Chondrocyte (in vitro differentiated cells): ENCODE results near the gene KIFAP3. TPM values are rescaled to one million over a fixed set of nuclear protein-coding genes. Genes with fewer than 3 reads are reported as not detected.

Experiments used
- DNase-seq: peaks from one replicate; pipeline ENCODE4 v3.0.0; 2021; ENCODE audit warnings: mixed read lengths, low spot score
- H3K27ac Mint-ChIP-seq: one replicate; pipeline ENCODE4 v1.8.0; 2021; ENCODE audit warnings: mild to moderate bottlenecking, moderate library complexity, mixed read lengths; ENCODE audit not compliant: unreplicated experiment
- H3K27me3 Mint-ChIP-seq: 2 replicates; pipeline ENCODE4 v1.8.0; 2021; ENCODE audit warnings: low read depth, mixed read lengths
- H3K36me3 Mint-ChIP-seq: 2 replicates; pipeline ENCODE4 v1.8.0; 2021; ENCODE audit warnings: low read depth, mixed read lengths
- H3K4me1 Mint-ChIP-seq: 2 replicates; pipeline ENCODE4 v1.8.0; 2021; ENCODE audit warnings: low read depth, mild to moderate bottlenecking, mixed read lengths
- H3K4me3 Mint-ChIP-seq: one replicate; pipeline ENCODE4 v1.8.0; 2021; ENCODE audit warnings: mild to moderate bottlenecking, moderate library complexity, mixed read lengths; ENCODE audit not compliant: unreplicated experiment
- H3K9me3 Mint-ChIP-seq: 2 replicates; pipeline ENCODE4 v1.8.0; 2021; ENCODE audit warnings: low read depth, mixed read lengths
- total RNA-seq: library from RNA; stranded (reverse); gene quantifications from 3 replicates; pipeline ENCODE4 v1.2.1, GENCODE V29; 2021
- TF ChIP-seq, protein P1 (sequence below): fragments of 200-600 bp; sonication (generic); IDR thresholded peaks from 2 replicates; pipeline ENCODE4 v1.5.0; 2021; ENCODE audit warnings: antibody characterized with exemption, mild to moderate bottlenecking, moderate library complexity

KIFAP3 gene
- total RNA-seq, 1 donor from 2014 or later = 25.5 TPM

DNA sequence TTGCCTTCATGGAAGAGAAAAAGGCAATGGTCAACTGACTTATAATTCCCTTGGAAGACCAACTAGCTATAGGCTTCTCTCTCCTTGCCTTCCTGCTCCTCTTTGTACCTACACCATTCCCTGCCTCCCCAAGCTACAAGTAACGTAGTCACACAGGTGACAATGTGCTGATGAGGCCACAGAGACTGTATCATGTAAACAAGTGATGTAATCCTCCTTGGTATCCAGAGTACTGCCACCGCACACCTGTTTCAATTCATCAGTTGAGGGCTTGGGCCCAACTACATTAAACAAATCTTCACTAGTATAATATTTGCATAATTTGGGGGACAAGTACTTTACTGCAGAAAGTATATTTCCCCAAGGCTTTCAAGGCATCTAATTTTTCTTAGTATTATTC lies 104.4 kb downstream of the KIFAP3 start:
- no peak for DNase-seq
- Mint-ChIP-seq H3K9me3 (no peaks in the 10 kb centered on the region), H3K36me3 (peaks cover 4% of the 10 kb centered on the region), H3K4me3 (no peak overlapping the region), H3K27ac (no peak overlapping the region), H3K27me3 (no peaks in the 10 kb centered on the region), H3K4me1 (peaks cover 5% of the 10 kb centered on the region)
- TF ChIP-seq, protein P1, sequence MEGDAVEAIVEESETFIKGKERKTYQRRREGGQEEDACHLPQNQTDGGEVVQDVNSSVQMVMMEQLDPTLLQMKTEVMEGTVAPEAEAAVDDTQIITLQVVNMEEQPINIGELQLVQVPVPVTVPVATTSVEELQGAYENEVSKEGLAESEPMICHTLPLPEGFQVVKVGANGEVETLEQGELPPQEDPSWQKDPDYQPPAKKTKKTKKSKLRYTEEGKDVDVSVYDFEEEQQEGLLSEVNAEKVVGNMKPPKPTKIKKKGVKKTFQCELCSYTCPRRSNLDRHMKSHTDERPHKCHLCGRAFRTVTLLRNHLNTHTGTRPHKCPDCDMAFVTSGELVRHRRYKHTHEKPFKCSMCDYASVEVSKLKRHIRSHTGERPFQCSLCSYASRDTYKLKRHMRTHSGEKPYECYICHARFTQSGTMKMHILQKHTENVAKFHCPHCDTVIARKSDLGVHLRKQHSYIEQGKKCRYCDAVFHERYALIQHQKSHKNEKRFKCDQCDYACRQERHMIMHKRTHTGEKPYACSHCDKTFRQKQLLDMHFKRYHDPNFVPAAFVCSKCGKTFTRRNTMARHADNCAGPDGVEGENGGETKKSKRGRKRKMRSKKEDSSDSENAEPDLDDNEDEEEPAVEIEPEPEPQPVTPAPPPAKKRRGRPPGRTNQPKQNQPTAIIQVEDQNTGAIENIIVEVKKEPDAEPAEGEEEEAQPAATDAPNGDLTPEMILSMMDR = no peak

DNA sequence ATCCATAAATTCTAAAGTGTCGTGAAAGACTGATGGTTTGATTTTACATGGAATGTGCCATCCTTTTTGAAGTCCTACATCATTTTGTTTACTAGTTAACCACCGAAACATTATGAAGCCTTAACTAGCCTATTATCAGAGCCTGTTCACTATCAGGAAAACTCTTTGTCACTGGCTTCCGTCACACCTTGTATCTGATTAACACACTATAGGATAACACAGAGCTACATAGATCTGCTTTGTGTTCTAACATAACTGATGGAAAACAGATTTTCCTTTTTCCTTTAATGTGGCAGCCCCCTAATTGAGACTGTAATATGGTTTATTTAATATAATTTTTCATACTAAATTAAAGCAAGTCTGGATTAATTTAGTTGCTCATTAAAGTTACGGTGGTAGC lies 106.3 kb downstream of the KIFAP3 start:
- Mint-ChIP-seq H3K36me3 (peaks cover 4% of the 10 kb centered on the region), H3K4me1 (peaks cover 5% of the 10 kb centered on the region), H3K9me3 (no peaks in the 10 kb centered on the region), H3K4me3 (no peak overlapping the region), H3K27ac (no peak overlapping the region), H3K27me3 (no peaks in the 10 kb centered on the region)
- TF ChIP-seq, protein P1 = no peak
- DNase-seq = no peak

DNA sequence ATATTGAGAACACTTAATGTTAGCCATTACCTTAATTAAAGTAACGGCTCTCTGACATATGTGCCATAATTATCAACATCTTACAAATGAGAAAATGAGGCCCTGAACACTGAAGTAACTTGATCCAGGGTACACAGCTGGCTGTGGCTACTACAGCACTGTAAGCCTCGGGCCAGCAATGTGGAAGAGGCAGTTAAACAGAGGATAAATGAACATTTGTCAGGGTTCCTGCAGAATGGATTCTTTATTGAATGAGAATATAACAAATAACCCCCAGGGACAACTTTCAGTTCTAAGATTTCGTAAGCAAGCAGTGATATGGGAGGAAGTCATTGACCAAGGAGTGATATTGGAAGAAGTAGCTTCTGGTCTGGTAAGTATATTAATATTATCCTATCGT lies 110.3 kb downstream of the KIFAP3 start:
- Mint-ChIP-seq H3K9me3 (no peaks in the 10 kb centered on the region), H3K27ac (no peak overlapping the region), H3K4me3 (no peak overlapping the region), H3K4me1 (peaks cover 5% of the 10 kb centered on the region), H3K36me3 (peaks cover 9% of the 10 kb centered on the region), H3K27me3 (no peaks in the 10 kb centered on the region)
- TF ChIP-seq, protein P1 = no peak
- no peak for DNase-seq

DNA sequence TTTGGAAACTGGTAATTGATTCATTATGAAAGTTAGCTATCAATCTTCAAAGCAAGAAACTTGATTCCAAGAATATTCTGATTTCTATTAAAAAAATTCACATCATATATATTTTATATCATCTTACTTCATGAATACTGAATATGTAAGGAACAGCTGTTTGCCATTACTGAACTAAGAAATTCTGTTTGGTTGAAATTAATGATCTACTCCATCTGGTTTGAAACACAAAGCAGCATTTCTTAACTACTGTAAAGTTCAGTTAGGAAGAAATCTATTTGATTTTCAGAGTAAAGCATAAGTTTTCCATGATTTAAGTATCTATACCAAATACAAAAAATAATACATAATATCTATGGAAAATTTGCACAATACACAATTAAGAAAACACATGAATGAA lies 114.8 kb downstream of the KIFAP3 start:
- no peak overlapping the region for H3K27ac Mint-ChIP-seq
- TF ChIP-seq, protein P1 = no peak
- no peaks in the 10 kb centered on the region for H3K4me1 Mint-ChIP-seq
- DNase-seq = no peak
- no peaks in the 10 kb centered on the region for H3K27me3 Mint-ChIP-seq
- no peaks in the 10 kb centered on the region for H3K9me3 Mint-ChIP-seq
- no peak overlapping the region for H3K4me3 Mint-ChIP-seq
- peaks cover 6% of the 10 kb centered on the region for H3K36me3 Mint-ChIP-seq

DNA sequence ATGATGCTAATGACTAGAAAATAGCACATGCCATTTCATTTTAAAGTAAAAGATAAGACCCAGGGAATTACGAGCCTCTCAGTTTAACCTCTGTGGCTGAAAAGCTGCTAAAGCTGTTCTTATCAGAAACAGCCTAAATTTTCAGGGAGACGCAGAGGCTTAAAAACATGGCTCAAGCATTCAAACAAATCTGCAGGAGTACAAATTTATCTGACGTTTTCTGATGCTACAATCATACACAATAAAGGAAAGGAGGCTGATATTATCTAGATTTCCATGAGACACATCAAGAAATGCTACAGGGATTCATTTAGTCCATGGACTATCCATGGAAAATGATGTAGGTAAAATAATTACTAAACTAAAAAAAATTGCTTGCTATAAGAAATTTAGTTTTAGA lies 115.5 kb downstream of the KIFAP3 start:
- H3K36me3 Mint-ChIP-seq = peaks cover 9% of the 10 kb centered on the region
- H3K9me3 Mint-ChIP-seq = no peaks in the 10 kb centered on the region
- TF ChIP-seq, protein P1 = no peak
- no peaks in the 10 kb centered on the region for H3K27me3 Mint-ChIP-seq
- H3K4me1 Mint-ChIP-seq = no peaks in the 10 kb centered on the region
- no peak for DNase-seq
- no peak overlapping the region for H3K27ac Mint-ChIP-seq
- H3K4me3 Mint-ChIP-seq = no peak overlapping the region
